T-helper 2 cell treated with Interferon-gamma antibody and Interleukin-4, amounts not matched to agents 5 μg/mL and 100 μg/mL, for 36 hours (primary cell): Measurements from ENCODE around the gene LRRC9.
"Not testable (repeated sequence)": the region's sequence is repeated elsewhere in the genome, so short reads cannot be mapped to it uniquely, and the experiment has no call there.

Experiments used
- DNase-seq: peaks from one replicate; pipeline ENCODE4 v3.0.0; 2021; ENCODE audit warnings: low spot score
- H3K27ac Mint-ChIP-seq: one replicate; pipeline ENCODE4 v1.8.0; 2021; ENCODE audit warnings: mild to moderate bottlenecking, mixed read lengths
- H3K27me3 Mint-ChIP-seq: one replicate; pipeline ENCODE4 v1.8.0; 2021; ENCODE audit warnings: low read depth, mixed read lengths
- H3K36me3 Mint-ChIP-seq: one replicate; pipeline ENCODE4 v1.8.0; 2021; ENCODE audit warnings: low read depth, mixed read lengths
- H3K4me1 Mint-ChIP-seq: one replicate; pipeline ENCODE4 v1.8.0; 2021; ENCODE audit warnings: low read depth, mixed read lengths
- H3K4me3 Mint-ChIP-seq: one replicate; pipeline ENCODE4 v1.8.0; 2022; ENCODE audit warnings: mild to moderate bottlenecking, moderate library complexity, mixed read lengths
- H3K9me3 Mint-ChIP-seq: one replicate; pipeline ENCODE4 v1.8.0; 2021; ENCODE audit warnings: mixed read lengths

LRRC9 gene

DNA sequence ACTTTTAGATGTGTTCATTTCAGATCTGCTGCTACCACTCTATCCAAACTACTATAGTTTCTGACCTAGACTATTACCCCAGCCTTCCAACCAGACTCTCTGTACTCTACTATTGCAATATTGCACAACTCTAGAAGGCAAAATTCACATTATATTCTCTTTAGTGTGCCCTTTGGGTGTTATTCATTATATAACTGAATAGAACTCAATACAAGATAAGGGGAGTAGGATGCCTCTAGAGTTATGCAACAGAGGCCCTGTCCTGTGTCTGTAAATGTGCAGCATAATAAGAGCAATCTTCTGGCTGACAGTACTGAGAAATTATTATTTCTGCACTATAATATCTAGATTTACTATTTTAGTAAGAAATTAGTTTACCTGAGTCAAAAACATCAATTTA is 63.1 kb downstream of the LRRC9 start:
- no peak for DNase-seq
- H3K27me3 Mint-ChIP-seq = no peaks in the 10 kb centered on the region
- H3K9me3 Mint-ChIP-seq = no peaks in the 10 kb centered on the region
- H3K4me3 Mint-ChIP-seq = no peak overlapping the region
- H3K36me3 Mint-ChIP-seq = no peaks in the 10 kb centered on the region
- no peaks in the 10 kb centered on the region for H3K4me1 Mint-ChIP-seq
- H3K27ac Mint-ChIP-seq = no peak overlapping the region

DNA sequence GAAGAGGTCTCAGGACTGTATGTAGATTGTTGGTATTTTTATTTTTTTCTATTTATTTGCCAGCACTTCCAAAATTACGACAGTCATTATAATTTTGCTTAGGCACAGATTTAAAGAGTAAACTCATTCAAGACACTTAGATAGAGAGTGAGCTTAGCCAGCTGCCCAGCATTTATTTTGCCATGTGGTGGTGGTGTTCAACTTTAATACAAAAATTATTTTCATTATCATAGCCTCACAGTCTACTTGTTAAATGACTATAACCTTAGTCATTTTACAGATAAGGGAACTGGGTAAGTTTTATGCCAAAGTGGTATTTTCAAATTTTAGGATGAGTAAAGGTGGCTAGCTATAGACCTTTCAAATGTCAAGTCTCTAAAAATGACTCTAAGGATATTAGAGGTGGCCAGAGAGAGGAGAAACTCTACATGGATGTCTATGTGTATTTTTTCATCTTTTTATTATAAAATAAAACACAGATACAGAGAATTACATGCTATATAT is 66.7 kb downstream of the LRRC9 start:
- Mint-ChIP-seq H3K36me3 (no peaks in the 10 kb centered on the region), H3K27me3 (no peaks in the 10 kb centered on the region), H3K9me3 (no peaks in the 10 kb centered on the region), H3K27ac (no peak overlapping the region), H3K4me1 (no peaks in the 10 kb centered on the region), H3K4me3 (no peak overlapping the region)
- DNase-seq = no peak

- H3K4me3 Mint-ChIP-seq = no peak overlapping the region
- no peaks in the 10 kb centered on the region for H3K4me1 Mint-ChIP-seq
- no peaks in the 10 kb centered on the region for H3K36me3 Mint-ChIP-seq
- H3K27ac Mint-ChIP-seq = no peak overlapping the region
- DNase-seq = no peak
- no peaks in the 10 kb centered on the region for H3K27me3 Mint-ChIP-seq
- H3K9me3 Mint-ChIP-seq = no peaks in the 10 kb centered on the region
These were observed 77.5 kb downstream of the LRRC9 start for GRCh38 chr14:59997449-59997848.

- H3K27me3 Mint-ChIP-seq = no peaks in the 10 kb centered on the region
These were observed 78.0 kb downstream of the LRRC9 start for GRCh38 chr14:59997966-59998365.

DNA sequence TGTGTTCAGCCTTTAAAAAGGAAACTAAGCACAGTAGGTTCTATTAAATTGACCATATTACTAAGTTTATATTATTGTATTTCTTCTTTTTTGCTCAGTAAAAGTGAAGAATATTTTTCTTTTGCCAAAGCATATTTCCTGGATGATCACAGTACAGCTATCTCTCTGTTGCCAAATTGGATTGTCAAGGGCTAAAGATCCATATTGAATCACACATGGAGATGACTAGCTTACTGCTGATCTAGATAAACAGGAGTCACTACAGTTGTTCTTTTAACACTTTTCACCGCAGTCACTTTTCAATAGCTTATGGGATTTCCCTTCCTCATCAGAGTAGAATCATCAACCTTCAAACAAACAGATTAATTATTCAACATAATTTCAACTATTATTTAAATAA is 78.6 kb downstream of the LRRC9 start:
- Mint-ChIP-seq H3K27ac (no peak overlapping the region), H3K4me1 (no peaks in the 10 kb centered on the region), H3K27me3 (no peaks in the 10 kb centered on the region), H3K9me3 (no peaks in the 10 kb centered on the region), H3K4me3 (no peak overlapping the region), H3K36me3 (no peaks in the 10 kb centered on the region)
- DNase-seq = no peak

More at GRCh38 chr14:59997966-59998365, 78.0 kb downstream of the LRRC9 start:
- Mint-ChIP-seq H3K9me3 (no peaks in the 10 kb centered on the region), H3K36me3 (no peaks in the 10 kb centered on the region), H3K4me3 (no peak overlapping the region), H3K27ac (no peak overlapping the region), H3K4me1 (no peaks in the 10 kb centered on the region)
- no peak for DNase-seq

DNA sequence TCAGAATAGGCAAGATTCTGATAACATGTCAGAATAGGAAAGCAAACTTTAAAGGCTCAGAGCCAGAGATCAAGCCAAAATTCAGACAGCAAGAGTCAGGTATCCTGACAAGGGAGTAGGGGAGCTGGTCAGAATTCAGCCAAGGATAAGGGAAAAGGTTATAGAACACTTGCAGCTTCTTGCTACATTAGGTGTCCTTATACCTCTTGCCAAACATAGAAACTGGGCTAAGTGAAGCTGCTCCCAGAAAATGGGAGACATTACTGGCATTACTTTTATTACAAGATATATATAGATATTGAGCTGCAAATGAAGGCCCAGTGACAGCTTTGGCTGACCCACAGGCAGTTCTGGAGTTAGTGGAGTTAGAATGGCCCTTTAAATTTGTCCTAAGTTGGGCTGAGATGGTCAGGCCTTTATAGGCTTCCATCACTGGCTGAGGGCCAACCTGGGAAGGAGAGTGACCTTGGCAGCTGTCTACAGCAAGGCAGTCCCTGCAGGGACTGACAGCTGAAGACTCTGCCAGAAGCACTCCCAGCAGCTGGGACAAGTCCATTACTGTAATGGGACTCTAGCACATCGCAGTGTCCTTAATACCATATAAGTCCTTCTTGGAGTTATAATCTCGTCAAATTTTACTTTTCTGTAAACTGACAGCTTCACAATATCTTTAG is 83.0 kb downstream of the LRRC9 start:
- no peaks in the 10 kb centered on the region for H3K4me1 Mint-ChIP-seq
- no peak for DNase-seq
- no peak overlapping the region for H3K4me3 Mint-ChIP-seq
- no peaks in the 10 kb centered on the region for H3K27me3 Mint-ChIP-seq
- no peak overlapping the region for H3K27ac Mint-ChIP-seq
- H3K9me3 Mint-ChIP-seq = no peaks in the 10 kb centered on the region
- H3K36me3 Mint-ChIP-seq = no peaks in the 10 kb centered on the region

GRCh38 chr14:60003991-60004390 is 84.0 kb downstream of the LRRC9 start:
- Mint-ChIP-seq H3K27me3 (no peaks in the 10 kb centered on the region), H3K9me3 (no peaks in the 10 kb centered on the region), H3K4me1 (no peaks in the 10 kb centered on the region), H3K27ac (no peak overlapping the region), H3K36me3 (no peaks in the 10 kb centered on the region), H3K4me3 (no peak overlapping the region)
- no peak for DNase-seq

- no peak overlapping the region for H3K4me3 Mint-ChIP-seq
- H3K27ac Mint-ChIP-seq = no peak overlapping the region
- no peaks in the 10 kb centered on the region for H3K4me1 Mint-ChIP-seq
- DNase-seq = no peak
- H3K36me3 Mint-ChIP-seq = no peaks in the 10 kb centered on the region
- H3K27me3 Mint-ChIP-seq = no peaks in the 10 kb centered on the region
- peaks cover 6% of the 10 kb centered on the region for H3K9me3 Mint-ChIP-seq
These were observed 88.1 kb downstream of the LRRC9 start for GRCh38 chr14:60008042-60008441.

- not testable (repeated sequence) for H3K27me3 Mint-ChIP-seq, DNase-seq, H3K4me3 Mint-ChIP-seq, H3K4me1 Mint-ChIP-seq, H3K9me3 Mint-ChIP-seq, H3K27ac Mint-ChIP-seq, H3K36me3 Mint-ChIP-seq
These were observed 90.3 kb downstream of the LRRC9 start for GRCh38 chr14:60010263-60010662.

GRCh38 chr14:60014402-60014801 is 94.5 kb downstream of the LRRC9 start:
- H3K4me3 Mint-ChIP-seq = no peak overlapping the region
- H3K4me1 Mint-ChIP-seq = no peaks in the 10 kb centered on the region
- no peaks in the 10 kb centered on the region for H3K36me3 Mint-ChIP-seq
- no peak overlapping the region for H3K27ac Mint-ChIP-seq
- peaks cover 4% of the 10 kb centered on the region for H3K27me3 Mint-ChIP-seq
- H3K9me3 Mint-ChIP-seq = peaks cover 6% of the 10 kb centered on the region
- DNase-seq = no peak

DNA sequence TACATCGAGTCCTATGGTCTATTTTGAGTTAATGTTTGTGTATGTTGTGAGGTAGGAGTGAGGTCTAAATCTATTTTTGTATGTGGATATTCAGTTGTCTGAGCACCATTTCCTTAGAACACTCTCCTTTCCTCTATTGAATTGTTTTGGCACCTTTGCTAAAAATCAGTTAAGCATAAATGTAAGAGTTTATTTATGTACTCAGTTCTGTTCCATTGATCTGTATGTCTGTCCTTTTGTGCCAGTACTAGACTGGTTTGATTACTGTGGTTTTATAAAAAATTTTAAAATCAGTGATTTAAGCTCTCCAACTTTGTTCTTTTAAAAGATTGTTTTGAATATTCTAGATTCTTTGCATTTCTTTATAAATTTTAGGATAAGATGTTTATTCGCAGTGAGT is 101.7 kb downstream of the LRRC9 start:
- Mint-ChIP-seq H3K4me1 (no peaks in the 10 kb centered on the region), H3K27ac (no peak overlapping the region), H3K27me3 (peaks cover 3% of the 10 kb centered on the region), H3K4me3 (no peak overlapping the region), H3K36me3 (no peaks in the 10 kb centered on the region), H3K9me3 (no peaks in the 10 kb centered on the region)
- no peak for DNase-seq

DNA sequence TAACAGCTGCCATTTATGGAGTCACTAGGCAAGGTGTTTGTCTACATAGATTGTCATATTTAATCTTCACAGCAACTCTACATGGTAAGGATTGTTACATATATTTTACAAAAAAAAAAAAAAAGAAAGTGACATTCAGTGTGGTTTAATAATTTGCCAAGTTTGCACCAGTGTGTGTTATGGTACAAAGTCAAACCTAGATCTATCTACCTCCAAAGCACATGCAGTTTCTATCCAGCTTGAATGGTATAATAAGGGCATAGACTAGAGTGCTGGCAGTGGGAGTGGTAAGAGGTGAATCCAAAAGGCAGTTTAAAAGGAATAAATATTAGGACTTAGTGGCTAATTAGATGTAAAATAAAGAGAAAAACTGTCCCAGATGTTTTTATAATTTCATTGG is 105.6 kb downstream of the LRRC9 start:
- no peaks in the 10 kb centered on the region for H3K36me3 Mint-ChIP-seq
- H3K4me3 Mint-ChIP-seq = no peak overlapping the region
- no peak for DNase-seq
- H3K9me3 Mint-ChIP-seq = no peaks in the 10 kb centered on the region
- H3K4me1 Mint-ChIP-seq = no peaks in the 10 kb centered on the region
- H3K27me3 Mint-ChIP-seq = peaks cover 3% of the 10 kb centered on the region
- H3K27ac Mint-ChIP-seq = no peak overlapping the region

DNA sequence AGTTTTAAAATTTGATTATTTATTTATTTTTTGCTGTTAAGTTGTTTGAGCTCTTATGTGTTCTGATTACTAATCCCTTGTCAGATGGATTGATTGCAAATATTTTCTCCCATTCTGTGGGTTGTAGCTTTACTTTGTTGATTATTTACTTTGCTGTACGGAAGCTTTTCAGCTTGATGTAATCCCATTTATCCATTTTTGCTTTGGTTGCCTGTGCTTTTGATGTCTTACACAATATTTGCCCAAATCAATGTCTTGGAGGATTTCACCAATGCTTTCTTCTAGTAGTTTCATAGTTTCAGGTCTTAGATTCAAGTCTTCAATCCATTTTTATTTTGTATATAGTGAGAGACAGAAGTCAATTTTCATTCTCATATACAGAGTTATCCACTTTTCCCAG is 115.2 kb downstream of the LRRC9 start:
- H3K36me3 Mint-ChIP-seq = no peaks in the 10 kb centered on the region
- peaks cover 6% of the 10 kb centered on the region for H3K27me3 Mint-ChIP-seq
- no peak for DNase-seq
- no peaks in the 10 kb centered on the region for H3K9me3 Mint-ChIP-seq
- no peak overlapping the region for H3K4me3 Mint-ChIP-seq
- H3K4me1 Mint-ChIP-seq = no peaks in the 10 kb centered on the region
- no peak overlapping the region for H3K27ac Mint-ChIP-seq

GRCh38 chr14:60047976-60048375 is 128.0 kb downstream of the LRRC9 start:
- H3K36me3 Mint-ChIP-seq, H3K4me1 Mint-ChIP-seq, H3K27ac Mint-ChIP-seq, H3K4me3 Mint-ChIP-seq, DNase-seq, H3K9me3 Mint-ChIP-seq: not testable (repeated sequence)
- H3K27me3 Mint-ChIP-seq = peaks cover 14% of the 10 kb centered on the region

DNA sequence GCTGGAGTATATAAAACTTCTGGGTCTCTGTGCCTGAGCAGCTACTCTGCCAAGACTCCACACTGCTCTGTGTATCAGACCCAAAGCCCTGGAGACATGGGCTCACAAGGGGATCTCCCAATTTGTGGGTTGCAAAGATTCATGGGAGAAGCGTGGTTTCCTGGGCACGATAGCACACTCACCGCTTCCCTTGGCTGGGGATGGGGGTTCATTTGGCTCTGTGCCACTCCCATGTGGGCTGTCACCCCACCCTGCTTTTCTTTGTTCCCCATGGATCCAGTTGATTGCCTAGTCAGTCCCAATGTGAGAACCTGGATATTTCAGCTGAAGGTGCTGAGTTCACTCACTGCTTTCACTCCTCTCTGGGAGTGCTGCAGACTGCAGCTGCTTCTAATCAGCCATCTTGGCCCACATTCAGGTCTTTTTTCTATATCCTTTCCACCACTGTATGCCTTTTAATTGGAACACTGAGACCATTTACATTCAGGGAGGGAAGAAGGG is 131.8 kb downstream of the LRRC9 start:
- no peaks in the 10 kb centered on the region for H3K36me3 Mint-ChIP-seq
- no peaks in the 10 kb centered on the region for H3K9me3 Mint-ChIP-seq
- H3K4me3 Mint-ChIP-seq = no peak overlapping the region
- no peak overlapping the region for H3K27ac Mint-ChIP-seq
- peaks cover 9% of the 10 kb centered on the region for H3K4me1 Mint-ChIP-seq
- H3K27me3 Mint-ChIP-seq = peaks cover 9% of the 10 kb centered on the region
- DNase-seq = no peak
